ENCODE results near the gene NDST1.

NDST1 gene

GRCh38 chr5:150601491-150602345 is 93.8 kb downstream of the NDST1 start:
- no peak overlapping the region for H3K4me3 ChIP-seq (ENCODE audit: low read depth, low read length)

- no peak overlapping the region for H3K4me3 ChIP-seq (ENCODE audit: low read depth, low read length)
These were observed 95.1 kb downstream of the NDST1 start for GRCh38 chr5:150603052-150603451.

GRCh38 chr5:150603491-150603890 is 95.6 kb downstream of the NDST1 start:
- no peak overlapping the region for H3K4me3 ChIP-seq (ENCODE audit: low read depth, low read length)

GRCh38 chr5:150604010-150604409 is 96.1 kb downstream of the NDST1 start:
- no peak overlapping the region for H3K4me3 ChIP-seq (ENCODE audit: low read depth, low read length)

- H3K4me3 ChIP-seq (ENCODE audit: low read depth, low read length): no peak overlapping the region
These were observed 97.0 kb downstream of the NDST1 start for GRCh38 chr5:150604894-150605440.

GRCh38 chr5:150605546-150605945 is 97.6 kb downstream of the NDST1 start:
- H3K4me3 ChIP-seq (ENCODE audit: low read depth, low read length): no peak overlapping the region

- H3K4me3 ChIP-seq (ENCODE audit: low read depth, low read length): no peak overlapping the region
These were observed 98.5 kb downstream of the NDST1 start for GRCh38 chr5:150606476-150606875.

GRCh38 chr5:150607105-150607504 is 99.2 kb downstream of the NDST1 start:
- H3K4me3 ChIP-seq (ENCODE audit: low read depth, low read length): no peak overlapping the region
